GM12891 (cell line): Measurements from ENCODE around the gene FMN1.

Experiments used
- POLR2A ChIP-seq: IDR thresholded peaks from 2 replicates; pipeline ENCODE4 v1.6.1; 2011; ENCODE audit warnings: low read depth, low read length, control low read depth
- POLR2AphosphoS5 ChIP-seq: IDR thresholded peaks from 2 replicates; pipeline ENCODE4 v1.6.1; 2011; ENCODE audit warnings: low read depth, low read length, control low read depth
- TAF1 ChIP-seq: IDR thresholded peaks from 2 replicates; pipeline ENCODE4 v1.6.1; 2011; ENCODE audit warnings: low read depth, low read length, control low read depth

GRCh38 chr15:33155691-33156420 lies 38.7 kb downstream of the FMN1 start:
- TF ChIP-seq TAF1 (no peak), POLR2AphosphoS5 (no peak), POLR2A (no peak)
